ENCODE results near the gene KIF13A. TPM values are rescaled to one million over a fixed set of nuclear protein-coding genes. Genes with fewer than 3 reads are reported as not detected.

The KIF13A gene
- total and polyA plus RNA-seq, 9 of the 15 experiments (the other 6 are each of a cell fraction or from before 2014, with no cell fraction given), result 3.6 to 44.3 (median 29.7) TPM

- TF ChIP-seq SRSF3 (IDR thresholded peaks at IDR 0.05; ENCODE audit: insufficient read depth, low read length) (no peak), PRDM10 (IDR thresholded peaks at IDR 0.05; ENCODE audit: partially characterized antibody) (peak; percentile 70), POLR2A (conservative IDR thresholded peaks at IDR 0.05) (no peak), ATF3 (IDR thresholded peaks at IDR 0.05) (no peak), ATF3 (CRISPR knock-in tag; conservative IDR thresholded peaks at IDR 0.05) (0 out of 2 replicates have a peak, but pooled peaks have one; percentile 52), ID3 (CRISPR knock-in tag; IDR thresholded peaks at IDR 0.05) (no peak), ID3 (tag; IDR thresholded peaks at IDR 0.05) (0 out of 2 replicates have a peak, but pooled peaks have one; percentile 34), EHMT2 (IDR thresholded peaks at IDR 0.05) (peak; percentile 58), HDAC1 (IDR thresholded peaks at IDR 0.05) (peak; percentile 87 to 88; a peak in 3 of 4 replicates), NFIC (IDR thresholded peaks at IDR 0.05) (peak; percentile 72), CBFA2T3 (IDR thresholded peaks at IDR 0.05) (peak; percentile 97), SMAD4 (CRISPR knock-in tag; conservative IDR thresholded peaks at IDR 0.05) (0 out of 2 replicates have a peak, but pooled peaks have one; percentile 38), POLR2AphosphoS5 (IDR thresholded peaks at IDR 0.05; ENCODE audit: control insufficient read depth, insufficient read depth, low read depth, low read length) (peak; percentile 90), PML (IDR thresholded peaks at IDR 0.05; ENCODE audit: low read length) (peak; percentile 59; the same call in 1 of the 2 replicates), MIER1 (IDR thresholded peaks at IDR 0.05; ENCODE audit: low read depth) (no peak), ZNF316 (IDR thresholded peaks at IDR 0.05) (peak; percentile 59), ZZZ3 (IDR thresholded peaks at IDR 0.05) (no peak), ZNF274 (IDR thresholded peaks at IDR 0.05; ENCODE audit: borderline replicate concordance, low read depth, low read length) (0 out of 2 replicates have a peak, but pooled peaks have one; percentile 25), CBX3 (IDR thresholded peaks at IDR 0.05; ENCODE audit: borderline replicate concordance in 1 of 2, low read length in 2 of 2) (0 out of 3 replicates have a peak, but pooled peaks of 1 of the 2 experiments have one; percentile 35), TAF9B (IDR thresholded peaks at IDR 0.05; ENCODE audit: partially characterized antibody) (peak; percentile 17), NCOA1 (IDR thresholded peaks at IDR 0.05; ENCODE audit: low read depth) (peak; percentile 77; the same call in 1 of the 2 replicates), DPF2 (IDR thresholded peaks at IDR 0.05) (peak; percentile 95), ZNF699 (CRISPR knock-in tag; IDR thresholded peaks at IDR 0.05; ENCODE audit: insufficient replicate concordance) (no peak)
These were observed 127.6 kb downstream of the KIF13A start (continued) for GRCh38 chr6:17859846-17860245.
